ENCODE measurements around the gene GBA2.

The GBA2 gene

GRCh38 chr9:35763803-35764202, 14.8 kb upstream of the GBA2 start:
- no peak for DNase-seq

DNA sequence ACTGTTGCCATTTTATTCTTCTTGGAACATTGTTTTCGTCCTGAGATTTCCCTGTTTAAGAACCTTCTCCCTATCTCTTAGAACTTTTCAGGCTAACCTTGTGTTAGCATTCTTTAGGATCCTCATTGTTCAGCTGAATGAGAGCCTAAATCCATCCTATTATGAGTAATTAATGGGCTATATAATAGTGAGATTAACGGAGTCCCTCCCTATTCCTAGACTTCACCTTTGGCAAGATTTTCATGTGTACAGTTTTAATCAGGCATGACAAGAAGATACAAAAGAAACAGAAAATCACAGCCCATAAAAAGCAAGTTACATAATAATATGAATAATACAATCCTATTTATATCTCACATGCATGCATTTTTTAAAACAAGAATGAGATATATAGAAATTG, 14.2 kb upstream of the GBA2 start:
- no peak for DNase-seq

- no peak for DNase-seq
Observed at GRCh38 chr9:35760651-35761050, 11.6 kb upstream of the GBA2 start.

GRCh38 chr9:35759795-35760194, 10.8 kb upstream of the GBA2 start:
- no peak for DNase-seq

- DNase-seq = no peak
Observed at GRCh38 chr9:35758475-35759050, 9.5 kb upstream of the GBA2 start.

DNA sequence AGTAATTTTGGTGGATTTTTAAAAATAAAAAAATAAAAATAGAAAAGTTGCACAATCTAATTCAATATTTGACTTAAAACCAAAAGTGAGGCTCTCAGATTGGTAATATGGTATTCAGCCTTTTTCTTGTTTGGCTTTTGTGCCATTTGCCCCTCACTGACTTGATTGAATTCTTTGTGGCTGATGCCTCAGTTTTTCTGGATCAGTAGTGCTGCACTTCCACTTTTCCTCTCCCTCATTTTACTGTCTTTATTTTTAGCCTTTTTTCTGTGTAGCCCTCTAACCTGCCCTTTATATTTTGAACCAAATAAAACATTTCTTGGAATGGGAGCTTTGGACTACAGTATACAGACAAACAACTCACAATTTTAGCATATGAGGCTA, 8.9 kb upstream of the GBA2 start:
- no peak for DNase-seq

DNA sequence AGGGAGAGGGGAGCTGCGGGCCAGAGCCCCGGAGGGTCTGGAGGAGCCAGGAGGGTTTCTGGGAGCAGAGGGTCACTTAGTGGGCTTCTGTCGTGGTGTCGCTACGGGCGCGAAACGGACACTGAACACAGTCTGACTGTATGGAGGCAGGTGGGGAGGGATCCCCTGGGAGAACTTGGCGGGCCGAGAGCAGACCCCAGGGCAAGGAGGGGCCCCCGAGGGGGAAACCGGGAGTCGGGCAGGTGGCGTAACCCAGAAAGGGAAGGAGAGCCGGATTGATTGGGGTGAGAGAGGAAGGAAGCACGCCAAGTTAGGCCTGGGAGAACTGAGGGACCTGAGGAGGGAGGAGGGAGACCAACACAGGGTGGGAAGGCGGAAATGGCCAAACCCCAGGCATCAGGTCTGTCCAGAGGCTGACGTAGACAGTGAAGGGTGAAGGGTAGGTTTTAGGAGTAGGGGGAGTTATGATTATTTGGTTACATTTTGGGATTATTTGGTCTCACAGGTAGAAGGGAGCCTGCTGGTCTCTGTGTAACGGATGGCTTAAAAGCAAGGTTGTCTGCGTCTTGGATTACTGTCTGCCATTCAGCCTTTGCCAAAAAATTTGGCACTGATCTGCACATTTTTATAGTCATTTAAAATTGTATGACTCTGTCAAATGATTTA, 8.3 kb upstream of the GBA2 start:
- DNase-seq = no peak

DNA sequence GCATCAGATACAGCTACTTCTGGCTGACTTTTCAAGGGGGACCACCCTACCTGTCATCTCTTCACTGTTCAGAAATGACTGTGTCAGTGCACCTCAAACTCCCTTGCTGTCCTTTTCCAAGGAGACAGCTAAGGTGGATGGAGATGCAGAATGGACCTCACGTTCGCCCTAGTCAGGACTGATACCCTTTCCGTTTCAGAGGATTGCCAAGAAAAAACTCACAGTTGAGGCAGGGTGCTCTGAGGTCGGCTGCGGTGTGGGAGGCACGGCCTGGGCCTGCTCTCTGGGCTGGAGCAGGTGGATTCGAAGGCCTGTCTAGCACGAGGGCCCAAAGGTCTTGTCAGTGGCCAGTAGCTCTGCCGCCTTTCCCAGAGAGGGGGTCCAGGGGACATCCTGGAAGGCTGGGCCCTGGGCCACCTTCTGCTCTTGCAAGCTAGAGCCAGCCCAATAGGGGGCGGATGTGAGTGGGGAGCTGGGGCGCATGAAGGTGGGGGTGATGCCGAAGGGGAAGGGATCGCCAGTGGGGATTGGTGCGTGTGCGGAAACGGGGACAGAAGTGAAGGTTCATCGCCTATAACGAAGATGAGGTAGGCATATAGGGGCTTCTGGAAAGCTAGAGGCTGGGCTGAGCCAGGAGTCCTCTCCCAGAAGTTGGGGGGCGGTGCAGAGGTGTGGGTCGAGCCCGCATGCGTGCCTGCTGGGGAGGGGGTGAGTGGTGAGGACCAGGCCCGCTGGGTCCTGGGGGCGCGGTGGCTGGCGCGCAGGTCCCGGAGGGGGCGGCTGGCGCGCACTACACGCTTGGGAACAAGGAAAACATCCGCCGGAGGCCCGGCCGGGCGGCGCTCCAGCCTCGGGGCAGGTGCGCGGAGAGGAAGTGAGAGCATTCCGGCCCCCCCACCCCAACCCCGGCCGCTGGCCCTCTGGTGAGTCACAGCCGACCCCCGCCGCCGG, 7.5 kb upstream of the GBA2 start:
- DNase-seq = peak; percentile 79

DNA sequence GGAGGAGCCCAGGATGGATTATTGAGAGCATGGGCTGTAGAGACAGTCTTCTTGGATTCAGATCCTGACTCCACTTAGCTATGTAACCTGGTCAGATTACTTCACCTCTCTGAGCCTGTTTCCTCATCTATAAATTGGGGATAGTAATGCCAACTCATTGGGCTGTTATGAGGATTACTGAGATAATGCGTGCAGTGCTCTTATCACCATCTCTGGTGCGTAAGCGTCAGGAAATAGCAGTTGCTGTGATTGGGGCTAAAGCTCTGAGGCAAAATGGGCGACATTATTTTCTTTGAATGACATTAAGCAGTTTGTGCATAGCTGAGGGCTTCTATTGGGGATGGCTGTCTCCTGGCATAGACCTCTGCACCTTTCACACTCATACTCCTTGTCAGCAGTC, 6.0 kb upstream of the GBA2 start:
- no peak for DNase-seq

- DNase-seq = no peak
Observed at GRCh38 chr9:35754264-35754663, 5.2 kb upstream of the GBA2 start, which contains the start of gene MSMP. MSMP (minus strand) TSS chr9:35754276; CDS start chr9:35754129, 147 bp downstream.

DNA sequence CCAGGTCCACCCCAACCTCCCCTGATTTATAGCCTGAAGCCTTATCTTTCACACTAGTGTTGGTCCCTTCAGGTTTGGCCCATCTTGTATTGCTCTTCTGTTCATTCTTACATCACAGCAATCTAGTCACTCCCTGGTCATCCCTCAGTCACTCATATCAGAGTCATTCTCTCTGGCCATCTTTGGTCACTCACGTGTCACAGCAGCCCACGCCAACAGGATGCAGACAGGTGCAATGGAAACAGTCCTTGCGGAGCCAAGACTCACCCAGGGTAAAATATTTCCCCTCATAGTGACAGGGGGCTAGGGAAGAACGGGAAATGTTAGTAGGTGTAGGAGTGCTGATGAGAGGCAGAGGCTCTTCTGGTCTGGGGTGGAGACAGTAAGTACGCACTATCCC, 4.4 kb upstream of the GBA2 start:
- DNase-seq = no peak

DNA sequence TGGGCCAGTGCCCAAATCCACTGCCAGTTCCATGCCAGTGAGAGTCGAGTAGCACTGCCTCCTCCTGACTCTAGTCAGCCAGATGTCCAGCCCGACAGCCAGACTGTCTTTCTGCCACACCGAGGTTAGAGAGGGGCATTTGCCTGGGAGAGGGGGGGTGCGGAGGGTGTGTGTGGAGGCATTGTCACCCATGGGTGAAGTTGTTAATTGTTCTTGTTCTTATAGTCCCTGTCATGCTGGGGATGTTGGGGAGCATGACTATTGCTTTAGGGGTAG, 1.2 kb upstream of the GBA2 start:
- DNase-seq = no peak

GRCh38 chr9:35749515-35750255, 657 bp upstream of the GBA2 start:
- peak; percentile 60 for DNase-seq

DNA sequence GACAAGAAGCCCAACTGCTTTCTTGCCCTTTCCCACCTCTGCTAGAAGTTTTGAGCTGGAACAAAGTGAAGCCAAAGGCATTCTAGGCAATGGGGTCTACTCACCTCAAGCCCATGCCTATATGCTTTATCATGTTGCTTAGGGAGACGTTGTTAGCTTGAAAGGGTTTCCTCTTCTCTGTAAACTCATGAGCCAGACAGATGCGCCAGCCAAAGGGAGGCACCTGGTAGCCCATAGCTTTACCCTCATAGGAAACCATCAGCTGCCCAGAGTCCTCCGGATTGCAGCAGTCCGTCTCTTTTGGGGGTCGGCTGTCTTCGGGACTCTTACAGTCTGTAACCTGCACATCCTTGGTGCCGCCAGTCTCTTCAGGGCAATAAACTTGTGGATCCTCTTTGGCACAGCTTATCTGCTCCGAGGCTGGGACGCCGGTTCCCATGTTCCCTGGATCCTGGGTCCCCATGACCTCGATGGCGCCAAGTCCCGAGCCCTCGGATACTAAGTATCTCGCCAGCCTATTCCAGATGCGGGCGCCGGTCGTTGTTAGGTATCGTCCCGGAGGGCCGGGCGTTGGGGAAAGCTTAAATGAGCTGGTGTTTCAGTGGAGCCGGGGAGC, 678 bp downstream of the GBA2 start:
- DNase-seq = peak; percentile 4

GRCh38 chr9:35746583-35746982, 2.4 kb downstream of the GBA2 start:
- no peak for DNase-seq

GRCh38 chr9:35745569-35745968, 3.5 kb downstream of the GBA2 start:
- DNase-seq = no peak

- no peak for DNase-seq
Observed at GRCh38 chr9:35743880-35744518, 5.0 kb downstream of the GBA2 start.

GRCh38 chr9:35743452-35743851, 5.6 kb downstream of the GBA2 start:
- DNase-seq = no peak

- peak; percentile 15 for DNase-seq
Observed at GRCh38 chr9:35741740-35742139, 7.3 kb downstream of the GBA2 start.

DNA sequence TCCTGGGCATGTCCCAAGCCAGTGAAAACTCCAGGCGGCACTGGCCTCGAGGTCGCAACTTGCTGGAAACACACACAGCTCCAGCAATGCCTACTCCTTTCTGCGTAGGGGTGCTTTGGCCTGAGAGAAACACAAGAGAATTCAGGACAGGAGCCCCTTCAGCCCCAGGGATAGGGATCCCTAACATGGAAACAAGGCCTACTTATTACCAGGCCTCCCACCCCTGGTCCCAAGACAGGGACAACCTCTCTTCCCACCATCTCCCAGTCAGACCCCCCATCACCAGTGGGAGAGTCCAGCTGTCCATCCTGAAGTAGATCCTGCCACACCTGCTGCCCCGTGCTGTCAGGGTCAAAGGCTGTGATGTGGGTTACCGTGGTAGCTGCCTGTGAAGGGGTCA, 8.8 kb downstream of the GBA2 start:
- no peak for DNase-seq

GRCh38 chr9:35738924-35739323, 10.1 kb downstream of the GBA2 start:
- DNase-seq = no peak

GRCh38 chr9:35738186-35738585, 10.8 kb downstream of the GBA2 start:
- no peak for DNase-seq

Data from CD4-positive, alpha-beta T cell treated with Interleukin-21 for 1 hour (primary cell).